A549 (cell line): Measurements from ENCODE around the gene LPIN2. TPM values are rescaled to one million over a fixed set of nuclear protein-coding genes. Genes with fewer than 3 reads are reported as not detected.

Source experiments
- ATAC-seq, 2 experiments: fragments of 200-7000 bp in 1 of 2; fragments of >200 bp in 1 of 2; cut with Nextera tagmentation in 1 of 2; cut with Tn5 transposase in 1 of 2; 3 replicates each; pipeline versions ENCODE4 v1.8.0 to v1.9.1; 2018 to 2020; ENCODE audit warnings: mild to moderate bottlenecking in 1 of 2, moderate library complexity in 1 of 2
- CTCF ChIA-PET: fragments of 300-600 bp; sonication (Branson Sonifier 250); formaldehyde crosslinking; extraction: SDS; loops from one replicate; lab custom pipeline; 2021; ENCODE audit warnings: antibody characterized with exemption, inconsistent platforms; lab: Yijun Ruan, JAX
- POLR2A ChIA-PET: fragments of 350-600 bp; formaldehyde crosslinking; extraction: SDS; loops from one replicate; lab custom pipeline; 2021; ENCODE audit warnings: antibody characterized with exemption, inconsistent platforms; lab: Yijun Ruan, JAX
- DNase-seq, 2 experiments: peaks; one replicate each; pipeline versions ENCODE4 v3.0.0 to v3.0.0-alpha.2; 2011 to 2016; ENCODE audit warnings: low read depth in 1 of 2, low spot score in 1 of 2
- FAIRE-seq: peaks from 2 replicates; lab custom pipeline; 2011; peaks lifted over from hg19 to GRCh38; lab: Jason Lieb, UNC
- H3K27ac ChIP-seq, 2 experiments: fragments of >200 bp; sonication (Bioruptor Twin); formaldehyde crosslinking; 3 replicates each; pipeline ENCODE4 v1.5.1; 2016 to 2017
- H3K4me1 ChIP-seq: fragments of >200 bp; sonication (Bioruptor Twin); formaldehyde crosslinking; 3 replicates; pipeline ENCODE4 v1.6.1; 2016
- H3K4me2 ChIP-seq: fragments of >200 bp; sonication (Bioruptor Twin); formaldehyde crosslinking; 3 replicates; pipeline ENCODE4 v1.6.1; 2016
- H3K4me3 ChIP-seq: fragments of >200 bp; sonication (Bioruptor Twin); formaldehyde crosslinking; 3 replicates; pipeline ENCODE4 v1.5.1; 2016
- H3K9me3 ChIP-seq: fragments of >200 bp; sonication (Bioruptor Twin); formaldehyde crosslinking; 3 replicates; pipeline ENCODE4 v1.6.1; 2016
- CEBPB ChIP-seq, 2 experiments: fragments of >200 bp in 1 of 2; sonication (Bioruptor Twin) in 1 of 2; formaldehyde crosslinking in 1 of 2; IDR thresholded peaks; 2 replicates each; pipeline ENCODE4 v1.6.1; 2012 to 2016
- CTCF ChIP-seq: fragments of >200 bp; sonication (Bioruptor Twin); formaldehyde crosslinking; IDR thresholded peaks from 3 replicates; pipeline ENCODE4 v1.5.1; 2016
- EHMT2 ChIP-seq: fragments of 200-600 bp; sonication (generic); IDR thresholded peaks from 2 replicates; pipeline ENCODE4 v1.6.1; 2016; ENCODE audit warnings: antibody characterized with exemption, low read depth, mild to moderate bottlenecking, moderate library complexity
- HDAC2 ChIP-seq: fragments of 200-600 bp; sonication (generic); IDR thresholded peaks from 2 replicates; pipeline ENCODE4 v1.6.1; 2016
- HMGXB4 ChIP-seq: fragments of 250-450 bp; sonication (Bioruptor Pico); IDR thresholded peaks from 2 replicates; pipeline ENCODE4 v1.5.0; 2021; ENCODE audit warnings: mild to moderate bottlenecking, moderate library complexity, borderline replicate concordance
- HOXB5 ChIP-seq: fragments of 250-450 bp; sonication (Bioruptor Pico); IDR thresholded peaks from 2 replicates; pipeline ENCODE4 v1.5.0; 2020; ENCODE audit warnings: mild to moderate bottlenecking, moderate library complexity
- JUNB ChIP-seq: fragments of >200 bp; sonication (Bioruptor Twin); formaldehyde crosslinking; IDR thresholded peaks from 2 replicates; pipeline ENCODE4 v1.6.1; 2016
- KDM1A ChIP-seq: fragments of 200-600 bp; sonication (generic); IDR thresholded peaks from 2 replicates; pipeline ENCODE4 v1.6.1; 2016; ENCODE audit warnings: low read depth, mild to moderate bottlenecking
- MAFK ChIP-seq: fragments of 450-650 bp; IDR thresholded peaks from 2 replicates; pipeline ENCODE4 v1.6.1; 2014; ENCODE audit not compliant: partially characterized antibody
- MYC ChIP-seq: IDR thresholded peaks from 2 replicates; pipeline ENCODE4 v1.6.1; 2012; ENCODE audit warnings: mild to moderate bottlenecking, inconsistent platforms, low read length, improper control_type of control experiment, borderline replicate concordance
- NFE2L2 ChIP-seq: fragments of 150-350 bp; conservative IDR thresholded peaks from 2 replicates; pipeline ENCODE4 v1.6.1; 2014; ENCODE audit warnings: low read length
- NR3C1 ChIP-seq: fragments of >200 bp; sonication (Bioruptor Twin); formaldehyde crosslinking; IDR thresholded peaks from 3 replicates; pipeline ENCODE4 v1.6.1; 2017
- PBX3 ChIP-seq: IDR thresholded peaks from 2 replicates; pipeline ENCODE4 v1.6.1; 2012
- POLR2AphosphoS2 ChIP-seq: conservative IDR thresholded peaks from 2 replicates; pipeline ENCODE4 v1.6.1; 2012; ENCODE audit warnings: low read length, improper control_type of control experiment, inconsistent platforms
- RAD21 ChIP-seq, 2 experiments: fragments of >200 bp in 1 of 2; sonication (Bioruptor Twin) in 1 of 2; formaldehyde crosslinking in 1 of 2; IDR thresholded peaks in 1 of 2; conservative IDR thresholded peaks in 1 of 2; 2 replicates in 1 of 2; 3 replicates in 1 of 2; pipeline ENCODE4 v1.6.1; 2012 to 2018; ENCODE audit warnings: inconsistent platforms in 1 of 2
- RFX5 ChIP-seq: fragments of 450-650 bp; IDR thresholded peaks from 2 replicates; pipeline ENCODE4 v1.7.1; 2014; ENCODE audit warnings: antibody characterized with exemption, mild to moderate bottlenecking, moderate library complexity
- SREBF2 ChIP-seq: fragments of 450-650 bp; IDR thresholded peaks from 2 replicates; pipeline ENCODE4 v1.6.1; 2014; ENCODE audit warnings: mild to moderate bottlenecking, moderate library complexity
- TFCP2L1 ChIP-seq: fragments of 250-450 bp; sonication (Bioruptor Pico); IDR thresholded peaks from 2 replicates; pipeline ENCODE4 v1.5.0; 2021; ENCODE audit warnings: mild to moderate bottlenecking
- ZNF302 ChIP-seq: fragments of 250-450 bp; sonication (Bioruptor Pico); IDR thresholded peaks from 2 replicates; pipeline ENCODE4 v1.9.0; 2021; ENCODE audit warnings: inconsistent platforms, mild to moderate bottlenecking, moderate library complexity
- WGBS: methylation state at CpG from one replicate; pipeline ENCODE4 v1.1.6; 2017; ENCODE audit errors: missing lambda C conversion rate; 5-methylcytosine and 5-hydroxymethylcytosine counted together
- polyA plus RNA-seq, 4 experiments: library from polyadenylated mRNA; depleted of rRNA in 3 of 4; stranded (reverse); fragments of >200 nt; fragmentation: RNase III in 1 of 4; extraction: RNeasy Plus Mini Kit Qiagen cat#74134 plus additional on column Dnase treatment in 1 of 4; gene quantifications; 2 replicates in 3 of 4; 3 replicates in 1 of 4; pipeline ENCODE4 v1.2.3, GENCODE V29; 2011 to 2017

LPIN2 gene
- polyA plus RNA-seq, 2 of the 4 experiments (the other 2 are of a cell fraction) = 12.9 to 23.7 TPM

- peak overlapping the region in 1 of 2 experiments; percentile 55; a peak in 1 of 6 replicates for H3K27ac ChIP-seq
- ATAC-seq = peak in 1 of 2 experiments; percentile 25; a peak in 1 of 6 replicates
- H3K4me1 ChIP-seq = peaks cover 53% of the 10 kb centered on the region
- FAIRE-seq = no peak
- no peak for DNase-seq
- POLR2A ChIA-PET = no interaction called here
- no peak overlapping the region for H3K4me2 ChIP-seq
- H3K4me3 ChIP-seq = no peak overlapping the region
- no peaks in the 10 kb centered on the region for H3K9me3 ChIP-seq
- 88% methylated on average over 3 of the region's 3 CpGs for WGBS
- CTCF ChIA-PET = interaction anchor here (1.8 kb wide), 1 partner anchor 27 kb away, joined by 7 read pairs; no protein-coding TSS in a partner anchor
- TF ChIP-seq NR3C1 = no peak
- no peak for TF ChIP-seq HDAC2
- no peak for TF ChIP-seq PBX3
- TF ChIP-seq EHMT2 = no peak
- no peak for TF ChIP-seq ZNF302 (CRISPR knock-in tag)
- no peak for TF ChIP-seq POLR2AphosphoS2
- TF ChIP-seq KDM1A = no peak
- no peak for TF ChIP-seq HMGXB4 (CRISPR knock-in tag)
- TF ChIP-seq RAD21 (conservative IDR thresholded peaks at IDR 0.05 in 1 of 2, IDR thresholded peaks at IDR 0.05 in 1 of 2) = no peak
- TF ChIP-seq NFE2L2 = no peak
- no peak for TF ChIP-seq HOXB5
- TF ChIP-seq RFX5 = no peak
- no peak for TF ChIP-seq TFCP2L1 (CRISPR knock-in tag)
- no peak for TF ChIP-seq MAFK
- TF ChIP-seq CEBPB (IDR thresholded peaks at IDR 0.05) = no peak
Measured at GRCh38 chr18:2974731-2975130, 38.2 kb downstream of the LPIN2 start.

GRCh38 chr18:2971741-2972552 lies 41.0 kb downstream of the LPIN2 start:
- no peaks in the 10 kb centered on the region for H3K9me3 ChIP-seq
- H3K4me2 ChIP-seq = no peak overlapping the region
- DNase-seq (no peak), FAIRE-seq (no peak), ATAC-seq (no peak)
- H3K4me1 ChIP-seq = peaks cover 26% of the 10 kb centered on the region
- no peak overlapping the region for H3K27ac ChIP-seq
- POLR2A ChIA-PET = no interaction called here
- WGBS = 93% methylated on average over 18 of the region's 18 CpGs
- TF ChIP-seq JUNB = no peak
- no peak for TF ChIP-seq CTCF
- TF ChIP-seq SREBF2 = no peak
- TF ChIP-seq MYC = no peak
- no peak for TF ChIP-seq PBX3
- H3K4me3 ChIP-seq = no peak overlapping the region
- CTCF ChIA-PET = interaction anchor here (0.7 to 1.5 kb wide), 3 partner anchors 29 to 180 kb away, joined by 3 to 4 read pairs (median 3); no protein-coding TSS in a partner anchor
